H9 (cell line): ENCODE measurements around the gene MAPK8IP3. TPM values are rescaled to one million over a fixed set of nuclear protein-coding genes. Genes with fewer than 3 reads are reported as not detected.

Experiments
- DNase-seq: peaks from one replicate; pipeline ENCODE4 v3.0.0-alpha.2; 2017
- H2AFZ ChIP-seq: one replicate; pipeline ENCODE4 v1.6.1; 2013; ENCODE audit warnings: mild to moderate bottlenecking, low read length, control low read depth, moderate library complexity
- H2AK5ac ChIP-seq: 2 replicates; pipeline ENCODE4 v1.6.1; 2013; ENCODE audit warnings: low read length, control low read depth, mixed read lengths; ENCODE audit not compliant: insufficient read length
- H2BK120ac ChIP-seq: one replicate; pipeline ENCODE4 v1.6.1; 2013; ENCODE audit warnings: low read depth, mild to moderate bottlenecking, low read length, control low read depth, inconsistent platforms; ENCODE audit not compliant: poor library complexity, severe bottlenecking
- H2BK12ac ChIP-seq: 2 replicates; pipeline ENCODE4 v1.6.1; 2013; ENCODE audit warnings: low read length, control low read depth, mixed read lengths, low read depth; ENCODE audit not compliant: insufficient read length
- H2BK15ac ChIP-seq: 2 replicates; pipeline ENCODE4 v1.6.1; 2013; ENCODE audit warnings: low read depth, low read length, control low read depth
- H2BK20ac ChIP-seq: one replicate; pipeline ENCODE4 v1.6.1; 2013; ENCODE audit warnings: low read depth, mild to moderate bottlenecking, low read length, control low read depth, inconsistent platforms; ENCODE audit not compliant: poor library complexity, severe bottlenecking
- H2BK5ac ChIP-seq: 2 replicates; pipeline ENCODE4 v1.6.1; 2013; ENCODE audit warnings: low read length, control low read depth, mixed read lengths; ENCODE audit not compliant: insufficient read length
- H3K14ac ChIP-seq: 2 replicates; pipeline ENCODE4 v1.6.1; 2013; ENCODE audit warnings: low read length, control low read depth; ENCODE audit not compliant: insufficient read depth
- H3K18ac ChIP-seq: 2 replicates; pipeline ENCODE4 v1.6.1; 2013; ENCODE audit warnings: low read depth, mild to moderate bottlenecking, mixed read lengths, low read length, control low read depth; ENCODE audit not compliant: insufficient read length
- H3K23ac ChIP-seq: 2 replicates; pipeline ENCODE4 v1.6.1; 2013; ENCODE audit warnings: low read length, control low read depth, mixed read lengths, low read depth; ENCODE audit not compliant: insufficient read length
- H3K23me2 ChIP-seq: 2 replicates; pipeline ENCODE4 v1.6.1; 2013; ENCODE audit warnings: low read depth, mild to moderate bottlenecking, mixed read lengths, low read length, control low read depth; ENCODE audit not compliant: insufficient read length, poor library complexity, severe bottlenecking
- H3K27ac ChIP-seq: 2 replicates; pipeline ENCODE4 v1.5.1; 2013; ENCODE audit warnings: low read length, control low read depth, mixed read lengths, low read depth; ENCODE audit not compliant: insufficient read length
- H3K27me3 ChIP-seq: 2 replicates; pipeline ENCODE4 v1.6.1; 2013; ENCODE audit warnings: low read length, control low read depth, inconsistent platforms; ENCODE audit not compliant: insufficient read depth
- H3K4ac ChIP-seq: 2 replicates; pipeline ENCODE4 v1.6.1; 2013; ENCODE audit warnings: low read depth, mild to moderate bottlenecking, control low read depth, inconsistent platforms, low read length, moderate library complexity
- H3K4me1 ChIP-seq: 2 replicates; pipeline ENCODE4 v1.6.1; 2013; ENCODE audit warnings: low read length, control low read depth, inconsistent platforms; ENCODE audit not compliant: insufficient read depth
- H3K4me2 ChIP-seq: 2 replicates; pipeline ENCODE4 v1.6.1; 2013; ENCODE audit warnings: low read length, control low read depth, mixed read lengths; ENCODE audit not compliant: insufficient read length, insufficient read depth
- H3K56ac ChIP-seq: 2 replicates; pipeline ENCODE4 v1.6.1; 2013; ENCODE audit warnings: low read depth, mild to moderate bottlenecking, mixed read lengths, low read length, control low read depth; ENCODE audit not compliant: insufficient read length
- H3K79me1 ChIP-seq: 2 replicates; pipeline ENCODE4 v1.6.1; 2013; ENCODE audit warnings: low read depth, mild to moderate bottlenecking, moderate library complexity, low read length, control low read depth, inconsistent platforms; ENCODE audit not compliant: insufficient read depth, poor library complexity, severe bottlenecking
- H3K79me2 ChIP-seq: 2 replicates; pipeline ENCODE4 v1.6.1; 2013; ENCODE audit warnings: low read length, control low read depth, inconsistent platforms; ENCODE audit not compliant: insufficient read depth
- H3K9ac ChIP-seq: 2 replicates; pipeline ENCODE4 v1.6.1; 2013; ENCODE audit warnings: low read length, control low read depth, mixed read lengths; ENCODE audit not compliant: insufficient read length; ENCODE audit errors: extremely low read depth
- H3K9me3 ChIP-seq: one replicate; pipeline ENCODE4 v1.6.1; 2013; ENCODE audit warnings: low read depth, low read length, inconsistent platforms; ENCODE audit not compliant: control insufficient read depth
- H3T11ph ChIP-seq: one replicate; pipeline ENCODE4 v1.6.1; 2013; ENCODE audit warnings: mild to moderate bottlenecking, low read length, control low read depth, inconsistent platforms
- H4K20me1 ChIP-seq: one replicate; pipeline ENCODE4 v1.6.1; 2013; ENCODE audit not compliant: control insufficient read depth, insufficient read length, insufficient read depth
- H4K5ac ChIP-seq: 2 replicates; pipeline ENCODE4 v1.6.1; 2013; ENCODE audit warnings: low read depth, mild to moderate bottlenecking, mixed read lengths, low read length, control low read depth; ENCODE audit not compliant: insufficient read length
- H4K8ac ChIP-seq: replicated peaks from 2 replicates; pipeline ENCODE4 v1.6.1; 2013; ENCODE audit warnings: low read length, control low read depth, mixed read lengths, low read depth; ENCODE audit not compliant: insufficient read length
- H4K91ac ChIP-seq: 2 replicates; pipeline ENCODE4 v1.6.1; 2013; ENCODE audit warnings: low read depth, mild to moderate bottlenecking, moderate library complexity, mixed read lengths, low read length, control low read depth; ENCODE audit not compliant: insufficient read length
- H3K27ac Mint-ChIP-seq, 3 experiments: 2 replicates in 2 of 3; 3 replicates in 1 of 3; pipeline ENCODE4 v1.8.0; 2020 to 2021; ENCODE audit warnings: mixed read lengths in 3 of 3, mild to moderate bottlenecking in 1 of 3, moderate library complexity in 1 of 3
- H3K27me3 Mint-ChIP-seq: 2 replicates; pipeline ENCODE4 v1.8.0; 2021; ENCODE audit warnings: low read depth, mild to moderate bottlenecking, moderate library complexity, mixed read lengths
- H3K36me3 Mint-ChIP-seq, 3 experiments: 2 replicates in 2 of 3; 3 replicates in 1 of 3; pipeline ENCODE4 v1.8.0; 2020 to 2021; ENCODE audit warnings: low read depth in 3 of 3, mixed read lengths in 3 of 3; ENCODE audit not compliant: insufficient read depth in 1 of 3
- H3K4me1 Mint-ChIP-seq, 2 experiments: 2 replicates each; pipeline ENCODE4 v1.8.0; 2020; ENCODE audit warnings: mixed read lengths in 2 of 2
- H3K4me3 Mint-ChIP-seq, 2 experiments: 2 replicates in 1 of 2; 3 replicates in 1 of 2; pipeline ENCODE4 v1.8.0; 2020 to 2021; ENCODE audit warnings: mild to moderate bottlenecking in 2 of 2, mixed read lengths in 2 of 2, moderate library complexity in 1 of 2
- H3K9me3 Mint-ChIP-seq, 2 experiments: 2 replicates in 1 of 2; 3 replicates in 1 of 2; pipeline ENCODE4 v1.8.0; 2020; ENCODE audit warnings: mild to moderate bottlenecking in 2 of 2, mixed read lengths in 2 of 2, moderate library complexity in 1 of 2
- WGBS: extraction: QIAGEN DNeasy Blood & Tissue Kit; methylation state at CpG from one replicate; pipeline ENCODE4 v1.1.7; 2013; ENCODE audit warnings: missing lambda C conversion rate, low lambda C conversion rate, mixed read lengths; ENCODE audit not compliant: insufficient read length; ENCODE audit errors: extremely low coverage; 5-methylcytosine and 5-hydroxymethylcytosine counted together
- total RNA-seq: library from RNA; stranded (reverse); gene quantifications from 2 replicates; pipeline ENCODE4 v1.2.1, GENCODE V29; 2021
- TF ChIP-seq, protein P1 (sequence below): fragments of 200-600 bp; sonication (generic); conservative IDR thresholded peaks from 3 replicates; pipeline ENCODE4 v1.8.0; 2021; ENCODE audit warnings: antibody characterized with exemption, mild to moderate bottlenecking

The MAPK8IP3 gene
- total RNA-seq, 1 experiment from 2014 or later: 51.3 TPM

DNA sequence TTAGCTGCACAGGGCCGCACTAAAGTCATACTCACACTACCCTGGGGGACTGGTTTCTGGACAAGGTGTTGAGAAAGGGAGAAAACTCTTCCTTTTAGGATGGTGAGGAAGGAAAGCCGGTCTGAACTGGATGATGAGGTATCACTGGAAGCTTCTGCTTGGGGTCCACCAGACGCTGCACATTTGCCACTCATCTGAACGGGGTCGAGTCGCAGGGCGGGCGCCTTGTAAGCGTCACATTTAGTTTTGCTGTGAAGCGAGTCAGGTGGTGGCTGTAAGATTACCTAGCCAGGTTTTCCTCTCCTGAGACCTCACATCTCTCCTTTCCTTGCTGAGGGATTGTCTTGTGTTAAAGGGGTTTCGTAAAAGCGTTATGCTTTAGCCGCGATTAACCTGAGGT is 25.6 kb upstream of the MAPK8IP3 start:
- H4K20me1 ChIP-seq: peaks cover 4% of the 10 kb centered on the region
- H3K27ac ChIP-seq: no peak overlapping the region
- H2AK5ac ChIP-seq: no peak overlapping the region
- H3K4me2 ChIP-seq: peak overlapping the region; percentile 5
- H2BK15ac ChIP-seq: no peak overlapping the region
- H3K4me3 Mint-ChIP-seq: peak overlapping the region; percentile 98 to 99
- H3K27me3 ChIP-seq: no peaks in the 10 kb centered on the region
- H3K36me3 Mint-ChIP-seq: peaks cover 8 to 56% (median 41%) of the 10 kb centered on the region in 3 experiments; a peak in 6 of 7 replicates
- peaks cover 6% of the 10 kb centered on the region for H3K23me2 ChIP-seq
- no peak overlapping the region for H2BK5ac ChIP-seq
- H3K56ac ChIP-seq: no peak overlapping the region
- no peak overlapping the region for H2BK120ac ChIP-seq
- H3K79me2 ChIP-seq: peaks cover 54% of the 10 kb centered on the region
- no peak overlapping the region for H2BK20ac ChIP-seq
- TF ChIP-seq, protein P1, sequence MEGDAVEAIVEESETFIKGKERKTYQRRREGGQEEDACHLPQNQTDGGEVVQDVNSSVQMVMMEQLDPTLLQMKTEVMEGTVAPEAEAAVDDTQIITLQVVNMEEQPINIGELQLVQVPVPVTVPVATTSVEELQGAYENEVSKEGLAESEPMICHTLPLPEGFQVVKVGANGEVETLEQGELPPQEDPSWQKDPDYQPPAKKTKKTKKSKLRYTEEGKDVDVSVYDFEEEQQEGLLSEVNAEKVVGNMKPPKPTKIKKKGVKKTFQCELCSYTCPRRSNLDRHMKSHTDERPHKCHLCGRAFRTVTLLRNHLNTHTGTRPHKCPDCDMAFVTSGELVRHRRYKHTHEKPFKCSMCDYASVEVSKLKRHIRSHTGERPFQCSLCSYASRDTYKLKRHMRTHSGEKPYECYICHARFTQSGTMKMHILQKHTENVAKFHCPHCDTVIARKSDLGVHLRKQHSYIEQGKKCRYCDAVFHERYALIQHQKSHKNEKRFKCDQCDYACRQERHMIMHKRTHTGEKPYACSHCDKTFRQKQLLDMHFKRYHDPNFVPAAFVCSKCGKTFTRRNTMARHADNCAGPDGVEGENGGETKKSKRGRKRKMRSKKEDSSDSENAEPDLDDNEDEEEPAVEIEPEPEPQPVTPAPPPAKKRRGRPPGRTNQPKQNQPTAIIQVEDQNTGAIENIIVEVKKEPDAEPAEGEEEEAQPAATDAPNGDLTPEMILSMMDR: no peak
- H2BK12ac ChIP-seq: no peak overlapping the region
- no peaks in the 10 kb centered on the region for H3K9me3 Mint-ChIP-seq
- H4K91ac ChIP-seq: no peak overlapping the region
- H4K5ac ChIP-seq: no peak overlapping the region
- H3K9ac ChIP-seq: no peak overlapping the region
- no CpG with 5 or more reads among the region's 14 CpGs for WGBS
- H3K4me1 Mint-ChIP-seq: peaks cover 29 to 31% of the 10 kb centered on the region in 2 experiments
- no peak overlapping the region for H3K14ac ChIP-seq
- H3K9me3 ChIP-seq: no peaks in the 10 kb centered on the region
- H3K79me1 ChIP-seq: peaks cover 3% of the 10 kb centered on the region
- H3K18ac ChIP-seq: no peak overlapping the region
- no peak overlapping the region for H3T11ph ChIP-seq
- no peak overlapping the region for H3K4ac ChIP-seq
- no peak overlapping the region for H4K8ac ChIP-seq
- H2AFZ ChIP-seq: no peak overlapping the region
- DNase-seq: no peak
- no peak overlapping the region for H3K23ac ChIP-seq
- no peaks in the 10 kb centered on the region for H3K4me1 ChIP-seq
- H3K27ac Mint-ChIP-seq: peak overlapping the region in 2 of 3 experiments; percentile 65 to 75; a peak in 4 of 7 replicates
- no peaks in the 10 kb centered on the region; the same call in 1 of the 2 replicates for H3K27me3 Mint-ChIP-seq
